ENCODE results near the gene EEF1AKMT4.
"Not testable (repeated sequence)": the region's sequence is repeated elsewhere in the genome, so short reads cannot be mapped to it uniquely, and the experiment has no call there.

The EEF1AKMT4 gene

DNA sequence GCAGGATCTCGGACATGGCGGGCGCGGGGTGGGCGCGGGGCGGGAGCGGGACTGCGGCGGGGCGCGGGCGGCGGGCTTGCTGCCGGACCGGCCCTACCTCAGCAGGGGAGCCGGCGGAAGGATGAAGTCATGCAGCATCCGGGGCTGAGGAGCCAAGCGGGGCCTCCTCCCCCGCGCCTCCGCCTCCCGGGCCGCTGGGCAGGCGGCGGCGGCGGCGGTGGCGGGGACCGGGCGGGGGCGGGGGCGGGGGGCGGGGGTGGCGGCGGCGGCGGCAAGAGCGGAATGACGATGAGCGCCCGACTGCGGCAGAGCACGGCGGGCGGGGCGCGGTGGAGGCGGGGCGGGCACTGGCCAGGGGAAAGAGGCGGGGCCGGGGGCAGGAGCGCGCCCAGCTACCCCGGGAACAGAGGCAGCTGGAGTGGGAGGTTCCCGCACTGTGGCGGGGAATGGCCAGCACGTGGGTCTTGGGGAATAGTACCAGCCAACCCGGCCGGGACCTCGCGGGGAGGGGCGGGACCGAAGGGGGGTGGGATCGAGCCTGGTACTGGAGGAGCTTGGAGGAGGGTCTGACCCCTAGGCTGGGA lies 11.9 kb downstream of the EEF1AKMT4 start, which contains the start of gene CAMK2N2:
TSS of gene CAMK2N2 (minus strand) at position 284 of the 584 bp plus-strand sequence. CDS start at position 16, 268 bp downstream.
- H3K36me3 ChIP-seq = no peaks in the 10 kb centered on the region
- peak; percentile 96 for DNase-seq
- H3K27me3 ChIP-seq = peaks cover 5% of the 10 kb centered on the region; the same call in 1 of the 2 replicates
- peak within 1 kb of the TSS; percentile 67 for H3K4me3 ChIP-seq (ENCODE audit: low read depth, low read length)
- no peaks in the 10 kb centered on the region for H3K4me1 ChIP-seq
- H3K9me3 ChIP-seq = no peaks in the 10 kb centered on the region
- TF ChIP-seq, protein P1, sequence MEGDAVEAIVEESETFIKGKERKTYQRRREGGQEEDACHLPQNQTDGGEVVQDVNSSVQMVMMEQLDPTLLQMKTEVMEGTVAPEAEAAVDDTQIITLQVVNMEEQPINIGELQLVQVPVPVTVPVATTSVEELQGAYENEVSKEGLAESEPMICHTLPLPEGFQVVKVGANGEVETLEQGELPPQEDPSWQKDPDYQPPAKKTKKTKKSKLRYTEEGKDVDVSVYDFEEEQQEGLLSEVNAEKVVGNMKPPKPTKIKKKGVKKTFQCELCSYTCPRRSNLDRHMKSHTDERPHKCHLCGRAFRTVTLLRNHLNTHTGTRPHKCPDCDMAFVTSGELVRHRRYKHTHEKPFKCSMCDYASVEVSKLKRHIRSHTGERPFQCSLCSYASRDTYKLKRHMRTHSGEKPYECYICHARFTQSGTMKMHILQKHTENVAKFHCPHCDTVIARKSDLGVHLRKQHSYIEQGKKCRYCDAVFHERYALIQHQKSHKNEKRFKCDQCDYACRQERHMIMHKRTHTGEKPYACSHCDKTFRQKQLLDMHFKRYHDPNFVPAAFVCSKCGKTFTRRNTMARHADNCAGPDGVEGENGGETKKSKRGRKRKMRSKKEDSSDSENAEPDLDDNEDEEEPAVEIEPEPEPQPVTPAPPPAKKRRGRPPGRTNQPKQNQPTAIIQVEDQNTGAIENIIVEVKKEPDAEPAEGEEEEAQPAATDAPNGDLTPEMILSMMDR (IDR thresholded peaks at IDR 0.05; ENCODE audit: low read depth, low read length) = no peak

DNA sequence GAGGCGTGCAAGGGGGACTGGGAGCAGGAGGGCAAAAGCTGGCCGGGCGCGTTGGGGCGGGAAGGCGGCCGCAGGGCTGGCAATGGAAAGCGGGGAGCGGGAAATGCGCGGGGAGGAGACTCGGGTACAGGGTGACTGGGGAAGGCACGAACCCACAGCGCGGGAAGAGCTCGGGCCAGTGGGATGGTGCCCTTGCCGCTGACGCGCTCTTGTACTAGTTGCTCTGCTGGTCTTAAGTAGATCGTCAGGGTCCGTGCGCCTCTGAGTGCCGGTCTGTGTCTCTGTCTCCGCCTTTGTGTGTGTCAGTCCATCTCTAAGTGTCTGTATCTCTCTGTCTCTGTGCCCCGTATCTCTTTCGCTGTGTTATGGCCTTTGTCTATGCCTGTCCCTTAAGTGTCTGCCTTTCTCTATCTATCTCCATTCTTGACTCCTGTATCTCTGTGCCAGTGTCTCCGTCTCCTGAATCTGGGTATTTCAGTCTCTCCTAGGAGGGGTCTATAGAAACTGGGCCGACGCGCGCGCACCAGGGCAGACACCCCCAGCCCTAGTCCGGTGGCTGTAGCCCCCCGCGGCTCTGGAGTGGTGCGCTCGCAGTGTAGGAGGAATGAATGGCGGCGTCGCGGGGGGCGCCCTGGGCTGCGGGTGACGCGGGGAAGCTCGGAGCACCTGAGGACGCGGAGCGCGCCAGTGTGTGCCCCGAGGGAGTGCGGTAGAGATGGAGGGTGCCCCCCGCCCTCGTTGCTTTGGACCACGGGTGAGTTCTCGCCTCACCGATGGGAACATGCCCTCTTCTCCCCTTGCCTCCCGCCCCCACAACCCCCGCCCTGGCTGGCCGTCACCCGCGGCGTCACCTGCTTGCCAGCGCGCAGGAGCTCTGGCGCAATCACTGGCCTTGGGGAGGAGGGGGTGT lies 12.6 kb downstream of the EEF1AKMT4 start:
- H3K36me3 ChIP-seq = no peaks in the 10 kb centered on the region
- peak overlapping the region; percentile 67 for H3K4me3 ChIP-seq (ENCODE audit: low read depth, low read length)
- peak; percentile 29 for DNase-seq
- no peaks in the 10 kb centered on the region for H3K4me1 ChIP-seq
- TF ChIP-seq, protein P1 (IDR thresholded peaks at IDR 0.05; ENCODE audit: low read depth, low read length) = no peak
- H3K27me3 ChIP-seq = peaks cover 5% of the 10 kb centered on the region; the same call in 1 of the 2 replicates
- H3K9me3 ChIP-seq = no peaks in the 10 kb centered on the region

DNA sequence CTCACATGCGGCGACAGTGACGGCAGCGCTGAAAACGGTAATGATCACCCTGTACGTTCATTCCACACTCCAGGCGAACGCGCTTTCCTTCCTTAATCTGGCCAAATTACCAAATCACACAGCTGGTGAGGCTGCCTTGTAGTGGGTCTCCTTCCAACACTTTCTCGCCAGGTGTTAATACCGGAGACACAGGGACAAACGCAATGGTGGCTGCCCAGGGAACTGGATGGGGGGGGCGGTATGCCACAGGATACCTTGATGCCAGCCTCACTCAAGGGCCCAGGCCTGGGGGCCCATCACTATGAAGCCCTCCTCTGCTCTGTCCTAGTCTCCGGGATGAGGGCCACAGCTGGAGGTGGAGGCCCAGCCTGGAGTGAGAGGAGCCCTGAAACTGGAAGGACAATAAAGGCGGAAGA lies 13.3 kb downstream of the EEF1AKMT4 start:
- TF ChIP-seq, protein P1 (IDR thresholded peaks at IDR 0.05; ENCODE audit: low read depth, low read length) = no peak
- Histone ChIP-seq H3K4me3 (ENCODE audit: low read depth, low read length) (peak overlapping the region; percentile 67), H3K27me3 (peaks cover 5% of the 10 kb centered on the region; the same call in 1 of the 2 replicates), H3K4me1 (no peaks in the 10 kb centered on the region), H3K36me3 (no peaks in the 10 kb centered on the region), H3K9me3 (no peaks in the 10 kb centered on the region)
- DNase-seq = no peak

DNA sequence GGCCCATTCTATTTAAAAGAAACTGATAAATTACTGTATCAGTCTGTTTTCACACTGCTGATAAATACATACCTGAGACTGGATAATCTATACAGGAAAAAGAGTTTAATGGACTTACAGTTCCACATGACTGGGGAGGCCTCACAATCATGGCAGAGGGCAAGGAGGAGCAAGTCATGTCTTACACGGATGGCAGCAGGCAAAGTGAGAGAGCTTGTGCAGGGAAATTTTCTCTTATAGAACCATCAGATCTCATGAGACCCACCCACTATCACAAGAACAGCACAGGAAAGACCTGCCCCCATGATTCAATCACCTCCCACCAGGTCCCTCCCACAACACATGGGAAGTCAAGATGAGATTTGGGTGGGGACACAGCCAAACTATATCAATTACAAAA lies 17.8 kb downstream of the EEF1AKMT4 start:
- not testable (repeated sequence) for H3K36me3 ChIP-seq; H3K9me3 ChIP-seq; H3K4me1 ChIP-seq; H3K27me3 ChIP-seq; DNase-seq; H3K4me3 ChIP-seq (ENCODE audit: low read depth, low read length)

DNA sequence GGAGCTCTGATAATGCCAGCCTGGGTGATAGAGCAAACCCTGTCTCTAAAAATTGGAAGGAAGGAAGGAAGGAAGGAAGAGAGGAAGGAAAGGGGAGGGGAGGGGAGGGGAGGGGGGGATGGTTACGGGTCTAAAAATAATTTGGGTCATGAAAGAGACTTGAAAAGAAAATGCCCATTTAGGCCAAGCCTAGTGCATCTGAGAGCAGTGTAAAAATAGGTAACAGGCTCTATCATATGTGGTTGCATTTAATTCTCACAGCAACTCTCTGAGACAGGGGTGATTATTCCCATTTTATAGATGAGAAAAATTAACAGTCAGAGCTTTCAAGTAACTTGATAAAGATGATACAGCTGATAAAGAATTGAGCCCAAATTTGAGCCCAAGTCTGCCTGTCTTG lies 22.8 kb downstream of the EEF1AKMT4 start:
- no peak for DNase-seq
- Histone ChIP-seq H3K9me3 (no peaks in the 10 kb centered on the region), H3K27me3 (no peaks in the 10 kb centered on the region), H3K4me3 (ENCODE audit: low read depth, low read length) (no peak overlapping the region), H3K36me3 (no peaks in the 10 kb centered on the region), H3K4me1 (no peaks in the 10 kb centered on the region)
- TF ChIP-seq, protein P1 (IDR thresholded peaks at IDR 0.05; ENCODE audit: low read depth, low read length) = no peak

DNA sequence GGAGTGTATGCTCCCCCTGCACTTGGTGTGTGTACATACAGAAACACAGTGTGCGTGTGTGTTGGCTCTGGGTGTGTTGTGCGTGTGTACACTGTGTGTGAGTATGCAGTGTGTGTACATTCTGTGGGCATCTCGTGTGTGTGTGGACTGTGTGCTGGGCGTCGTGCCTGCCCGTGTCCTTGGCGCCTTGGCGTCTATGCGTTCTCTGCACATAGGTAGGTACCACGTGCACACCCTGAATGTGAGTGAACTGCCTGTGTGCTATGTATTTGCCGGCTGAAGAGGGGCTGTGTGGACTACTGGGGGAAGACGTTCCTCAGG lies 25.9 kb downstream of the EEF1AKMT4 start:
- H3K4me3 ChIP-seq (ENCODE audit: low read depth, low read length) = peak overlapping the region; percentile 28
- no peaks in the 10 kb centered on the region for H3K27me3 ChIP-seq
- TF ChIP-seq, protein P1 (IDR thresholded peaks at IDR 0.05; ENCODE audit: low read depth, low read length) = no peak

More for the DNA sequence above, 25.9 kb downstream of the EEF1AKMT4 start:
- Histone ChIP-seq H3K9me3 (no peaks in the 10 kb centered on the region), H3K4me1 (no peaks in the 10 kb centered on the region), H3K36me3 (no peaks in the 10 kb centered on the region)
- no peak for DNase-seq

Measured in BE2C (cell line).